ENCODE results near the gene MAMDC4.
"Not testable (repeated sequence)": the region's sequence is repeated elsewhere in the genome, so short reads cannot be mapped to it uniquely, and the experiment has no call there.

MAMDC4 gene

GRCh38 chr9:136823136-136824046, 28.8 kb upstream of the MAMDC4 start:
- in situ Hi-C loops (cut with HindIII; ENCODE audit: low sequenced_read_pairs) = loop anchor here (25.0 kb wide), 1 partner anchor 339 kb away; the partner anchor contains the start of genes LRRC26 and TMEM210

- in situ Hi-C loops (cut with HindIII; ENCODE audit: low sequenced_read_pairs) = loop anchor here (25.0 kb wide), 1 partner anchor 338 kb away; the partner anchor contains the start of genes LRRC26 and TMEM210
These were observed 27.5 kb upstream of the MAMDC4 start for GRCh38 chr9:136824496-136825225.

- in situ Hi-C loops (cut with HindIII; ENCODE audit: low sequenced_read_pairs) = no loop called here
These were observed 26.6 kb upstream of the MAMDC4 start for GRCh38 chr9:136825295-136826187.

GRCh38 chr9:136826188-136826541, 26.0 kb upstream of the MAMDC4 start:
- in situ Hi-C loops (cut with HindIII; ENCODE audit: low sequenced_read_pairs) = no loop called here

GRCh38 chr9:136826703-136827582, 25.2 kb upstream of the MAMDC4 start:
- in situ Hi-C loops (cut with HindIII; ENCODE audit: low sequenced_read_pairs) = no loop called here

- in situ Hi-C loops (cut with HindIII; ENCODE audit: low sequenced_read_pairs) = no loop called here
These were observed 24.2 kb upstream of the MAMDC4 start for GRCh38 chr9:136827794-136828473.

- in situ Hi-C loops (cut with HindIII; ENCODE audit: low sequenced_read_pairs) = no loop called here
These were observed 23.5 kb upstream of the MAMDC4 start for GRCh38 chr9:136828474-136829140.

- in situ Hi-C loops (cut with HindIII; ENCODE audit: low sequenced_read_pairs) = no loop called here
These were observed 22.7 kb upstream of the MAMDC4 start for GRCh38 chr9:136829412-136829811.

GRCh38 chr9:136829981-136830885, 21.9 kb upstream of the MAMDC4 start:
- in situ Hi-C loops (cut with HindIII; ENCODE audit: low sequenced_read_pairs) = no loop called here

- in situ Hi-C loops (cut with HindIII; ENCODE audit: low sequenced_read_pairs) = no loop called here
These were observed 21.0 kb upstream of the MAMDC4 start for GRCh38 chr9:136831002-136831719.

- in situ Hi-C loops (cut with HindIII; ENCODE audit: low sequenced_read_pairs) = no loop called here
These were observed 20.4 kb upstream of the MAMDC4 start for GRCh38 chr9:136831720-136832104.

- in situ Hi-C loops (cut with HindIII; ENCODE audit: low sequenced_read_pairs) = no loop called here
These were observed 19.6 kb upstream of the MAMDC4 start for GRCh38 chr9:136832581-136832980.

- in situ Hi-C loops (cut with HindIII; ENCODE audit: low sequenced_read_pairs) = not testable (repeated sequence)
These were observed 18.6 kb upstream of the MAMDC4 start for GRCh38 chr9:136833381-136834048.

- in situ Hi-C loops (cut with HindIII; ENCODE audit: low sequenced_read_pairs) = no loop called here
These were observed 16.8 kb upstream of the MAMDC4 start for GRCh38 chr9:136835162-136835931.

GRCh38 chr9:136835932-136836904, 15.9 kb upstream of the MAMDC4 start:
- in situ Hi-C loops (cut with HindIII; ENCODE audit: low sequenced_read_pairs) = no loop called here

Measured in endothelial cell of hepatic sinusoid (primary cell).